HG02973 (cell line): ENCODE measurements around the gene PRIM2.
"Not testable (repeated sequence)": the region's sequence is repeated elsewhere in the genome, so short reads cannot be mapped to it uniquely, and the experiment has no call there.

Source experiments
- ATAC-seq: cut with Tn5 transposase; IDR thresholded peaks from one replicate; pipeline ENCODE4 v1.9.1; 2021; ENCODE audit warnings: moderate library complexity; ENCODE audit not compliant: unreplicated experiment

Gene PRIM2

DNA sequence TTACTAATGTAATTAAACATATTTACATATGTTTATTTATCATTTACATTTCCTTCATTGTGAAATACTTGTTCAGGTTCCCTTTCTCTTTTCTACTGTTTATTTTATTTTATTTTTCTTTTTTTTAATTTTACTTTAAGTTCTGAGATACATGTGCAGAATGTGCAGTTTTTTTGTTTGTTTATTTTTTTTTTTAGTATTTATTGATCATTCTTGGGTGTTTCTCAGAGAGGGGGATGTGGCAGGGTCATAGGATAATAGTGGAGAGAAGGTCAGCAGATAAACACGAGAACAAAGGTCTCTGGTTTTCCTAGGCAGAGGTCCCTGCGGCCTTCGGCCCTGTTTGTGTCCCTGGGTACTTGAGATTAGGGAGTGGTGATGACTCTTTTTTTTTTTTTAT is 8.7 kb upstream of the PRIM2 start:
- not testable (repeated sequence) for ATAC-seq

GRCh38 chr6:57310095-57310816 is 7.2 kb upstream of the PRIM2 start:
- not testable (repeated sequence) for ATAC-seq

DNA sequence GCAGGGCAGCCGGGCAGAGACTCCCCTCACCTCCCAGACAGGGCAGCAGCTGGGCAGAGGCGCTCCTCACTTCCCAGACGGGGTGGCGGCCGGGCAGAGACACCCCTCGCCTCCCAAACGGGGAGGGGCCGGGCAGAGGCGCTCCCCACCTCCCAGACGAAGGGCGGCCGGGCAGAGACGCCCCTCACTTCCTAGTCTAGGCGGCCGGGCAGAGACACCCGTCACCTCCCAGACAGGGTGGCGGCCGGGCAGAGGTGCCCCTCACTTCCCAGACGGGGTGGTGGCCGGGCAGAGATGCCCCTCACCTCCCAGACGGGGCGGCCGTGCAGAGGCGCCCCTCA is 6.6 kb upstream of the PRIM2 start:
- no peak for ATAC-seq

GRCh38 chr6:57311300-57312003 is 6.0 kb upstream of the PRIM2 start:
- not testable (repeated sequence) for ATAC-seq

GRCh38 chr6:57312004-57312345 is 5.5 kb upstream of the PRIM2 start:
- no peak for ATAC-seq

- no peak for ATAC-seq
Observed at GRCh38 chr6:57313009-57313408, 4.4 kb upstream of the PRIM2 start.

GRCh38 chr6:57313711-57314471 is 3.5 kb upstream of the PRIM2 start:
- ATAC-seq = no peak

- ATAC-seq = no peak
Observed at GRCh38 chr6:57315111-57315510, 2.3 kb upstream of the PRIM2 start.

DNA sequence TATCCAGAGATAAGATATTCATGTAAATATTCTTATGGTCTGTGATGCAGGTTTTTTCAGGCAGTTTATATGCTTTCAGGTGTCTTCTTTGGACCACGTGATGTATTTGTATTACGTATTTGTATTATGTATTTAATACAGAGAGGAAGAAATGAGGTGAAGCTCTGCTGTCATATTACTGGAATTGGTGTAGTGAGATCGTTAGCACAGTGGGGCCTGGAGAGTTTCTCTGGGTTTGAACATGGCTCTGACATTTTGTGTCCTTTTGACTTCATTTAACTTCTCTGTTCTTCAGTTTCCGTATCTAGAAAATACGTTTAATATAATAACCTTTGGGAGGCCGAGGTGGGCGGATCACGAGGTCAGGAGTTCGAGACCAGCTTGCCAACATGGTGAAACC is 1.6 kb upstream of the PRIM2 start:
- ATAC-seq = no peak

- ATAC-seq = peak; percentile 88
Observed at GRCh38 chr6:57316581-57317059, 810 bp upstream of the PRIM2 start.

- no peak for ATAC-seq
Observed at GRCh38 chr6:57324538-57324937, 7.1 kb downstream of the PRIM2 start.

DNA sequence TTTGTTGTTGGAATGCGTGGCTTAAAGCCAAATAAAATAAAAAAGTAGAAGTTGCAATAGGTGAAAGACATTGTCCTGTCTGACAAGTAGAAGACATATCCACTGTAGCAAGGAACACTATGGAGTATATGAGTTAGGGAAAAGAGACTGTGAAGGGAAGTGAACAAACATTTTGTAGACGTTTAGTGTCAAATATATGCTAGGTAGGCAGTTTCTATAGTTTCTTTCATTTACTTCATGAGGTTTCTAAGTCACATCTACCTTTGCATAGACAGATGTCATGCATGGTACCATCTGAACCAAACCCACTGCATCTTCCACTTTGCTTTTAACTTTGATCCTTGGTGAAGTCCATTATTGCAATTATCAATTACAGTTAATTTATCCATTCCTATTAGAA is 9.9 kb downstream of the PRIM2 start:
- no peak for ATAC-seq

- no peak for ATAC-seq
Observed at GRCh38 chr6:57328074-57328473, 10.6 kb downstream of the PRIM2 start.

GRCh38 chr6:57329933-57330332 is 12.5 kb downstream of the PRIM2 start:
- no peak for ATAC-seq

DNA sequence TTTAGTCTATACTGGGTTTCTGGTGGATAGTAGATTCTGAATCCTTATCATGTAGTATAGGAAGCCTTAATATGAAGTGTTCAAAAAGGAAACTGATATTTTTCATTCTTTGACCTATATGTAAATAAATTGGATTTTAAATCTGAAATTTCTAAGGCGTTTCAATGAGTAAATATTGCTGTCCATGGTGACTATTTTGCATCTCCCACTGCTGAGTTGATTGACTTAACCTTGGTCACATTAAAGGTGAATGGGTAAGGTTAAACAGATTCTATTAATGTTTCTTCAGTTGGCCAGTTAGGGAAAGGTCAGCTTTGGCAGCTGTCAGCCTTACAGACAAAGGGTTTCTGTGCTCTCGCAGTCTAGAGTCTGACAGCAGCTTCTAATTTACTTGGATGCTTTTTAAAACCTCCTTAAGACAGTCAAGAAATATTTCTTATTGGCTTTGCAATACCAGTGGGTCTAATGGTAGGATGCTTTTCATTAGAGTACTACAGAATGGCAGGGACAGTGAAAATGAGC is 24.8 kb downstream of the PRIM2 start:
- ATAC-seq = no peak

DNA sequence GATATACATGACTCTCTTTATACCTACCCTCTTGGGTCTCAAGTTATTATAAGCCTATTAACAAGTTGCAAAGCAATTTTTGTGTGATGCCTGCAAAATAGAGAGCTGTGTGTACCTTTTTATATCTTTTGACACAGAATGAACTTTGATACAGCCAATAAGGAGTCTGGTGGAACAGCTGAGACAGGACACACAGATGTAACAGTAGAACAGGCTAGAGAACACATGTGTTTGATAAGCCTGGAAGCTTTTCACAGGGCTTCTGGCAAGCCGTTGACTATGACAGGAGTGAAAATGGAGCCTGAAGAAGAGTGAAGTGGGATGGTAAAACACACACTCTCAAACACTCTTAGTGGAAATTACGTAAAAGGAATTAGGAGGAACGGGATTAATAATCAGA is 25.9 kb downstream of the PRIM2 start:
- not testable (repeated sequence) for ATAC-seq

DNA sequence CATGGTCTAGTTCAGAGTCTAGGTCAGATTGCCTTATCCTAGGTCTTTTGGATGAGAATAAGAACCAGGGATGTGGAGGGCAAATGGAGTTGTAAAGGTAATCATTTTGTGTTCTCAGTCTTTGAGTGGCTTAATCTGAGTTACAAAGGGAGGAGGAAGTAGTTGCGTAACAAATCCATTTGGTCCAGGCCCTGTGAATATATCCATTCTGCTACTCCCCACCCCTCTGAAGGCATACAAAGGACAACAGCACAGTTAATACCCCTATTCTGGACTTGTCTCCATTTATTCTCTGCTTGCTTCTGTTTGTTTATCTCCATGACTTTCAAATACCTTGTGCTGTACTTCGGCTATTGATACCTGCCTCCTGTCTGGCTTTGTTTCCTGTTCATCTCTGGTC is 29.3 kb downstream of the PRIM2 start:
- not testable (repeated sequence) for ATAC-seq

GRCh38 chr6:57347597-57347996 is 30.2 kb downstream of the PRIM2 start:
- ATAC-seq = not testable (repeated sequence)

- ATAC-seq = not testable (repeated sequence)
Observed at GRCh38 chr6:57350443-57350842, 33.0 kb downstream of the PRIM2 start.

DNA sequence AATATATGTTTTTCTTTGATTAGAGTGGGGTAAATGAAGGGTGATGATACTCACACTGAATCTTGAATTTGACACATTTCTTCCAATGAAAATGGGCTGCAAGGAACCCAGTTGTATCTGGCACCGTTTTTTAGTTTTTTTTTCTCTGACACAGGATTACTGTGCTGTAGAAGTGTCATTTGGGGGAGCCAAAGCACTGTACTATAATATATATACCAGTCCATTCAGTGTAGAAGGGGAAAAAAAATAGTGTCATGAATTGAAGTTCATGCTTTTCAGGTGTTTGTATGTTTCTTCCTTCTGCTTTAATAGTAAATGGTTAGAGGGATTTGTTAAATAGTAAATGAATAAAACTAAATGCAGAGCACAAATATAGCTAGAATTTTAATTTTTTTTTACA is 35.2 kb downstream of the PRIM2 start:
- not testable (repeated sequence) for ATAC-seq

DNA sequence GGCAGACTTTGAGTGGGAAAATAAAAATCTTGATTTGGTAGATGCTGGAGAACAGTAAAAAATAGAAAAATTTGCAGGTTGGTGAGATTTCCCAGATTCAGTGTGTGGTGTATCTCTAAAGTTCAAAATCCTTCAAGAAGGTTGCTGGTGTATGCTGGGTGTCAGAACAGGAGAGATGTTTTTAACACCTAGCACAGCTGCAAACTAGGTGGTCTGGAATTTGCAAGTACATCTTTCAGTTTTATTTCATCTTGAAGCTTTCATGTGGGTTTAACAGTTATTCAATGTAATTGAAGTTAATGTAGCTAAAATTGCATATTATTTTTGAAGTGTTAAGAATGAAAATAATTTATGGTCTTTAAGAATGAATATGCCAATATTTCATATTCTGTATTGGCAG is 40.9 kb downstream of the PRIM2 start:
- not testable (repeated sequence) for ATAC-seq

DNA sequence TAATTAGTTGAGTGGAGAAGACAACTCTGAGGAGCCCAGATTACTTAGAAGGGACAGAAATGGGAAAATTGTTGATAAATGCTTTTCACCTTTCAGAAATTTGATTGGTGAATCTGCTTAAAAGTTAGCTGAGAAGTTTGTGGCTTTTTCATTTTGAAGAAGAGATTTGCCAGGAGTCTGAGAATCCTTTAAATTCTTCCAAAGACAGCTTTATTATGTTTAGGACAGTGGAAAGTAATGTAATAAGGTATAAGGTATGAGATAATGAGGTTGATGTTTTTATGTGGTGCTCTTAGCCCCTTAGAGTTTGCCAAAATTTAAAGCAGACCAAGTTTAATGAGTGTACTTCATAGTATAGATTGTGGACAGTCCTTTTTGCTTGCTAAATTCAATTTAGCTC is 42.3 kb downstream of the PRIM2 start:
- ATAC-seq = not testable (repeated sequence)
